Measurements from ENCODE around the gene TICRR.

- TF ChIP-seq CTCF (IDR thresholded peaks at IDR 0.05; ENCODE audit: borderline replicate concordance, extremely low read depth, low read length, poor library complexity, severe bottlenecking), result no peak
- TF ChIP-seq EZH2 (IDR thresholded peaks at IDR 0.05; ENCODE audit: borderline replicate concordance, low read depth, low read length, severe bottlenecking), result no peak
These were observed 99.3 kb downstream of the TICRR start for GRCh38 chr15:89674526-89674925.
